ENCODE results near the gene SFR1.
A peak's percentile ranks its signal among the peaks of the same experiment; 100 is the strongest.

The SFR1 gene

DNA sequence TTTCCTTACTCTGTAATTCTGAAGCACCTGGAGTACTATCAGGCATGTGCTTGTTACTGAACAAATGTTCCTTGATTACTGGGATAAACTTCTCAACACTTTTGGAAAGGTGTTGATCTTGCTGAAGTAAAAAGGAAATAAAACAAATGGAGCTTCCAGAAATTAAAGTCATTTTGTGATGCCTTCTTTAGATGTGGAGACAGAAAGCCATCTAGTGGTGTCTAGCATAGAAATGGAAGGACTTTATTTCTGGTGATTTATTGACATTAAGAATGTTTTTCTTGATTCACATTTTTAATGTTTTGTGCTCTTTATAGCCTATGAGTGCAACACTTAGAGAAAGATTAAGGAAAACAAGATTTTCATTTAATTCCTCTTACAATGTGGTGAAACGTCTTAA is 1.4 kb downstream of the SFR1 start:
- Histone ChIP-seq H4K20me1 (ENCODE audit: insufficient read depth, low read length) (no peaks in the 10 kb centered on the region), H3K9me3 (ENCODE audit: low read length) (no peaks in the 10 kb centered on the region), H3K4me2 (ENCODE audit: low read length) (peak overlapping the region; percentile 98), H3K4me1 (ENCODE audit: insufficient read depth, low read length, severe bottlenecking) (peaks cover 29% of the 10 kb centered on the region), H3K27me3 (ENCODE audit: insufficient read depth, low read length) (no peaks in the 10 kb centered on the region), H3K36me3 (ENCODE audit: insufficient read depth, low read length) (peaks cover 13% of the 10 kb centered on the region), H3K9ac (ENCODE audit: low read length) (peak overlapping the region; percentile 93), H2AFZ (ENCODE audit: low read length) (no peak overlapping the region), H3K4me3 (ENCODE audit: low read depth, low read length, poor library complexity, severe bottlenecking) (peak overlapping the region; percentile 90), H3K79me2 (ENCODE audit: insufficient read depth, low read length) (no peaks in the 10 kb centered on the region), H3F3A (ENCODE audit: insufficient read depth, low read length) (no peaks in the 10 kb centered on the region), H3K27ac (ENCODE audit: low read depth, low read length, poor library complexity, severe bottlenecking) (no peak overlapping the region), H3K9me2 (ENCODE audit: low read depth, low read length) (no peaks in the 10 kb centered on the region)
- no peak for TF ChIP-seq EZH2 (IDR thresholded peaks at IDR 0.05; ENCODE audit: borderline replicate concordance, low read length)
- TF ChIP-seq, protein P1, sequence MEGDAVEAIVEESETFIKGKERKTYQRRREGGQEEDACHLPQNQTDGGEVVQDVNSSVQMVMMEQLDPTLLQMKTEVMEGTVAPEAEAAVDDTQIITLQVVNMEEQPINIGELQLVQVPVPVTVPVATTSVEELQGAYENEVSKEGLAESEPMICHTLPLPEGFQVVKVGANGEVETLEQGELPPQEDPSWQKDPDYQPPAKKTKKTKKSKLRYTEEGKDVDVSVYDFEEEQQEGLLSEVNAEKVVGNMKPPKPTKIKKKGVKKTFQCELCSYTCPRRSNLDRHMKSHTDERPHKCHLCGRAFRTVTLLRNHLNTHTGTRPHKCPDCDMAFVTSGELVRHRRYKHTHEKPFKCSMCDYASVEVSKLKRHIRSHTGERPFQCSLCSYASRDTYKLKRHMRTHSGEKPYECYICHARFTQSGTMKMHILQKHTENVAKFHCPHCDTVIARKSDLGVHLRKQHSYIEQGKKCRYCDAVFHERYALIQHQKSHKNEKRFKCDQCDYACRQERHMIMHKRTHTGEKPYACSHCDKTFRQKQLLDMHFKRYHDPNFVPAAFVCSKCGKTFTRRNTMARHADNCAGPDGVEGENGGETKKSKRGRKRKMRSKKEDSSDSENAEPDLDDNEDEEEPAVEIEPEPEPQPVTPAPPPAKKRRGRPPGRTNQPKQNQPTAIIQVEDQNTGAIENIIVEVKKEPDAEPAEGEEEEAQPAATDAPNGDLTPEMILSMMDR (IDR thresholded peaks at IDR 0.05; ENCODE audit: low read length): peak; percentile 64

DNA sequence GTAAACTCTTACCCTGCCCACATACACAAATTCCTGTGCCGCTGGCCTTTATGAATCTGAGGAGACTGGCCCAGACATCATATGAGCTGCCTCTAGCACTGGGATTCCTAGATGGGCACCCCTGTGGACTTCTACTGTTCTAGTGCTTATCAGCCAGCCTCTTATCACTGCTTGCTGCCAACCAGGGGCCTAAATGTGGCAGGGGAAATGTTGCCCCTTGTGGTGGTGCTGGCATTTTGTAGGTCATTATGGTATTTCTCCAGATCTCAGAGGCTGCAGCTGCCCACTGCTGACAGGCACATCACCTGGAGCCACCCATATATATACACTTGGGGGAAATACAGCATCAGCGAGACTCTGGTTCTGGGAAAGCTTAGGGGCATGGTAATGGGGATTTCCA is 5.4 kb downstream of the SFR1 start:
- no peak overlapping the region for H3K4me2 ChIP-seq (ENCODE audit: low read length)
- peaks cover 13% of the 10 kb centered on the region for H3K36me3 ChIP-seq (ENCODE audit: insufficient read depth, low read length)
- H4K20me1 ChIP-seq (ENCODE audit: insufficient read depth, low read length): no peaks in the 10 kb centered on the region
- no peaks in the 10 kb centered on the region for H3F3A ChIP-seq (ENCODE audit: insufficient read depth, low read length)
- H3K27me3 ChIP-seq (ENCODE audit: insufficient read depth, low read length): no peaks in the 10 kb centered on the region
- H3K4me1 ChIP-seq (ENCODE audit: insufficient read depth, low read length, severe bottlenecking): peaks cover 14% of the 10 kb centered on the region
- no peak overlapping the region for H3K9ac ChIP-seq (ENCODE audit: low read length)
- H3K9me3 ChIP-seq (ENCODE audit: low read length): no peaks in the 10 kb centered on the region
- TF ChIP-seq EZH2 (IDR thresholded peaks at IDR 0.05; ENCODE audit: borderline replicate concordance, low read length): no peak
- TF ChIP-seq, protein P1 (IDR thresholded peaks at IDR 0.05; ENCODE audit: low read length): peak; percentile 62
- no peaks in the 10 kb centered on the region for H3K79me2 ChIP-seq (ENCODE audit: insufficient read depth, low read length)
- no peak overlapping the region for H3K4me3 ChIP-seq (ENCODE audit: low read depth, low read length, poor library complexity, severe bottlenecking)
- no peak overlapping the region for H2AFZ ChIP-seq (ENCODE audit: low read length)
- H3K27ac ChIP-seq (ENCODE audit: low read depth, low read length, poor library complexity, severe bottlenecking): no peak overlapping the region
- H3K9me2 ChIP-seq (ENCODE audit: low read depth, low read length): no peaks in the 10 kb centered on the region

DNA sequence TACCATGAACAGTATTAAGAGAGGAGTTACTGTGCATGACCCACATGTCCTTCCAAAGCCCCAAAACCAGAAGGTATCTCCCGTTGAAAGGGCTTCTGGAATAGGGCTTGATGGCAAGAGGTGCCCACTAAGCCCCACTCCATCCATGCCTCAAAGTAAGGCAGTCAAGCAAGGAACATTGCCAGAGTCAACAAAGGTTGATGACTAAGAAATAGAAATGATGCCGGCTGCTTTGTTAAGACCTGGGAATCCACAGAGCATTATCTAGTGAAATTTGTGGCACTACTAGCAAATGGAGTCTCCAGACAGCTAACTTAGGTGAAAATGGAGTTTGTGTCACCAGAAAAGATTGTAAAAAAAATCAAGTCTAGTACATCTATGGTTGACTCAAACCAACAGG is 6.2 kb downstream of the SFR1 start:
- H3K27ac ChIP-seq (ENCODE audit: low read depth, low read length, poor library complexity, severe bottlenecking): no peak overlapping the region
- no peaks in the 10 kb centered on the region for H3F3A ChIP-seq (ENCODE audit: insufficient read depth, low read length)
- no peak overlapping the region for H2AFZ ChIP-seq (ENCODE audit: low read length)
- peaks cover 13% of the 10 kb centered on the region for H3K36me3 ChIP-seq (ENCODE audit: insufficient read depth, low read length)
- peaks cover 6% of the 10 kb centered on the region for H3K4me1 ChIP-seq (ENCODE audit: insufficient read depth, low read length, severe bottlenecking)
- H3K9ac ChIP-seq (ENCODE audit: low read length): no peak overlapping the region
- no peaks in the 10 kb centered on the region for H3K9me3 ChIP-seq (ENCODE audit: low read length)
- H3K27me3 ChIP-seq (ENCODE audit: insufficient read depth, low read length): no peaks in the 10 kb centered on the region
- TF ChIP-seq, protein P1 (IDR thresholded peaks at IDR 0.05; ENCODE audit: low read length): no peak
- no peak for TF ChIP-seq EZH2 (IDR thresholded peaks at IDR 0.05; ENCODE audit: borderline replicate concordance, low read length)
- no peak overlapping the region for H3K4me3 ChIP-seq (ENCODE audit: low read depth, low read length, poor library complexity, severe bottlenecking)
- no peaks in the 10 kb centered on the region for H4K20me1 ChIP-seq (ENCODE audit: insufficient read depth, low read length)
- no peaks in the 10 kb centered on the region for H3K79me2 ChIP-seq (ENCODE audit: insufficient read depth, low read length)
- no peaks in the 10 kb centered on the region for H3K9me2 ChIP-seq (ENCODE audit: low read depth, low read length)
- H3K4me2 ChIP-seq (ENCODE audit: low read length): no peak overlapping the region
